GM19351 (cell line): ENCODE data around the gene ADGRD1.
"Not testable (repeated sequence)": the region's sequence is repeated elsewhere in the genome, so short reads cannot be mapped to it uniquely, and the experiment has no call there.

Experiments
- ATAC-seq: cut with Tn5 transposase; IDR thresholded peaks from one replicate; pipeline ENCODE4 v1.9.1; 2021; ENCODE audit warnings: mild to moderate bottlenecking, moderate library complexity; ENCODE audit not compliant: unreplicated experiment

Gene ADGRD1

GRCh38 chr12:130983328-130984017, 29.8 kb downstream of the ADGRD1 start:
- no peak for ATAC-seq

GRCh38 chr12:130984183-130985058, 30.7 kb downstream of the ADGRD1 start:
- ATAC-seq, result no peak

- ATAC-seq, result no peak
Measured at GRCh38 chr12:130987151-130987931, 33.6 kb downstream of the ADGRD1 start.

GRCh38 chr12:130988261-130988660, 34.6 kb downstream of the ADGRD1 start:
- no peak for ATAC-seq

- ATAC-seq, result no peak
Measured at GRCh38 chr12:130988751-130989150, 35.0 kb downstream of the ADGRD1 start.

- no peak for ATAC-seq
Measured at GRCh38 chr12:130989391-130989790, 35.7 kb downstream of the ADGRD1 start.

- no peak for ATAC-seq
Measured at GRCh38 chr12:130990034-130990433, 36.3 kb downstream of the ADGRD1 start.

GRCh38 chr12:130992448-130992847, 38.7 kb downstream of the ADGRD1 start:
- ATAC-seq, result no peak

GRCh38 chr12:130992979-130993538, 39.4 kb downstream of the ADGRD1 start:
- no peak for ATAC-seq

- ATAC-seq, result no peak
Measured at GRCh38 chr12:130993759-130994670, 40.3 kb downstream of the ADGRD1 start.

- ATAC-seq, result no peak
Measured at GRCh38 chr12:130994821-130995375, 41.2 kb downstream of the ADGRD1 start.

- ATAC-seq, result not testable (repeated sequence)
Measured at GRCh38 chr12:130995386-130995969, 41.8 kb downstream of the ADGRD1 start.

GRCh38 chr12:130998136-130998535, 44.4 kb downstream of the ADGRD1 start:
- no peak for ATAC-seq

GRCh38 chr12:131000000-131000486, 46.3 kb downstream of the ADGRD1 start:
- no peak for ATAC-seq

- ATAC-seq, result no peak
Measured at GRCh38 chr12:131001493-131001892, 47.8 kb downstream of the ADGRD1 start.

- ATAC-seq, result peak; percentile 91
Measured at GRCh38 chr12:131002216-131002631, 48.5 kb downstream of the ADGRD1 start.

- ATAC-seq, result no peak
Measured at GRCh38 chr12:131003036-131003715, 49.5 kb downstream of the ADGRD1 start.

GRCh38 chr12:131003716-131004045, 50.0 kb downstream of the ADGRD1 start:
- no peak for ATAC-seq

- ATAC-seq, result no peak
Measured at GRCh38 chr12:131004166-131004565, 50.5 kb downstream of the ADGRD1 start.
